ENCODE results near the gene TBX15. TPM values are rescaled to one million over a fixed set of nuclear protein-coding genes. Genes with fewer than 3 reads are reported as not detected.

Gene TBX15
- total RNA-seq, 1 experiment from 2014 or later: 63.1 TPM

GRCh38 chr1:118842452-118843201, 145.5 kb downstream of the TBX15 start:
- H3K36me3 ChIP-seq: no peaks in the 10 kb centered on the region

GRCh38 chr1:118841521-118841920, 146.6 kb downstream of the TBX15 start:
- Histone ChIP-seq H3K27ac (no peak overlapping the region), H3K4me1 (no peaks in the 10 kb centered on the region), H3K9me3 (replicated peaks) (no peaks in the 10 kb centered on the region), H3K4me3 (no peak overlapping the region), H3K27me3 (no peaks in the 10 kb centered on the region), H3K36me3 (no peaks in the 10 kb centered on the region)
- DNase-seq: no peak

More at GRCh38 chr1:118842452-118843201, 145.5 kb downstream of the TBX15 start:
- H3K4me1 ChIP-seq: no peaks in the 10 kb centered on the region
- no peak overlapping the region for H3K27ac ChIP-seq
- no peak overlapping the region for H3K4me3 ChIP-seq
- DNase-seq: peak; percentile 29 to 65
- no peaks in the 10 kb centered on the region for H3K27me3 ChIP-seq
- no peaks in the 10 kb centered on the region for H3K9me3 ChIP-seq (replicated peaks)

Other genes with a start within 250 kb of the TBX15 start
- gene WARS2, start 152.3 kb upstream of the TBX15 start, total RNA-seq (2014; rRNA removed; shearing (Covaris generic)): 21.8 and 24.5 TPM in 2 replicates